MM.1S (cell line): ENCODE data around the gene TOGARAM1.

Experiments
- DNase-seq: peaks from one replicate; pipeline ENCODE4 v3.0.0-alpha.2; 2015
- H2AFZ ChIP-seq: fragments of 300-600 bp; sonication (generic); 2 replicates; pipeline ENCODE4 v1.6.0; 2016; ENCODE audit warnings: antibody characterized with exemption, low read length
- H3F3A ChIP-seq: fragments of 300-600 bp; sonication (generic); 2 replicates; pipeline ENCODE4 v1.6.1; 2016; ENCODE audit warnings: mild to moderate bottlenecking, antibody characterized with exemption, low read length, moderate library complexity, mixed read lengths; ENCODE audit not compliant: insufficient read depth
- H3K27ac ChIP-seq: fragments of 300-600 bp; sonication (generic); 2 replicates; pipeline ENCODE4 v1.5.1; 2016; ENCODE audit warnings: mild to moderate bottlenecking, low read length
- H3K27me3 ChIP-seq: fragments of 300-600 bp; sonication (generic); replicated peaks from 2 replicates; pipeline ENCODE4 v1.6.0; 2016; ENCODE audit warnings: low read length; ENCODE audit not compliant: insufficient read depth
- H3K36me3 ChIP-seq: fragments of 300-600 bp; sonication (generic); replicated peaks from 2 replicates; pipeline ENCODE4 v1.6.1; 2016; ENCODE audit warnings: mild to moderate bottlenecking, low read length, mixed read lengths; ENCODE audit not compliant: insufficient read depth
- H3K4me1 ChIP-seq: fragments of 300-600 bp; sonication (generic); 2 replicates; pipeline ENCODE4 v1.6.1; 2016; ENCODE audit warnings: low read length, mixed read lengths
- H3K4me2 ChIP-seq: fragments of 300-600 bp; sonication (generic); 2 replicates; pipeline ENCODE4 v1.6.0; 2016; ENCODE audit warnings: low read depth, low read length
- H3K4me3 ChIP-seq: fragments of 300-600 bp; sonication (generic); 2 replicates; pipeline ENCODE4 v1.5.1; 2016; ENCODE audit warnings: low read length, mixed read lengths
- H3K79me2 ChIP-seq: fragments of 300-600 bp; sonication (generic); 2 replicates; pipeline ENCODE4 v1.6.1; 2016; ENCODE audit warnings: mixed run types, low read length, mixed read lengths
- H3K9ac ChIP-seq: fragments of 300-600 bp; sonication (generic); 2 replicates; pipeline ENCODE4 v1.6.1; 2016; ENCODE audit warnings: low read length, mixed read lengths
- H3K9me2 ChIP-seq: fragments of 300-600 bp; sonication (generic); replicated peaks from 2 replicates; pipeline ENCODE4 v1.6.1; 2016; ENCODE audit warnings: mild to moderate bottlenecking, low read length, mixed read lengths; ENCODE audit not compliant: insufficient read depth
- H3K9me3 ChIP-seq: fragments of 300-600 bp; sonication (generic); replicated peaks from 2 replicates; pipeline ENCODE4 v1.6.1; 2016; ENCODE audit warnings: mild to moderate bottlenecking, low read length, mixed read lengths; ENCODE audit not compliant: insufficient read depth
- H4K20me1 ChIP-seq: fragments of 300-600 bp; sonication (generic); 2 replicates; pipeline ENCODE4 v1.6.1; 2016; ENCODE audit warnings: mild to moderate bottlenecking, low read length, moderate library complexity, mixed read lengths; ENCODE audit not compliant: insufficient read depth
- EZH2 ChIP-seq: fragments of 300-600 bp; sonication (generic); optimal IDR thresholded peaks from 2 replicates; pipeline ENCODE3; 2017; ENCODE audit warnings: low read depth, mild to moderate bottlenecking, antibody characterized with exemption, low read length, mixed read lengths
- EZH2phosphoT487 ChIP-seq: fragments of 300-600 bp; sonication (generic); IDR thresholded peaks from 2 replicates; pipeline ENCODE4 v1.6.1; 2018; ENCODE audit warnings: antibody characterized with exemption, low read length
- TF ChIP-seq, protein P1 (sequence below): fragments of 300-600 bp; sonication (generic); IDR thresholded peaks from 2 replicates; pipeline ENCODE4 v1.5.1; 2016; ENCODE audit warnings: antibody characterized with exemption, low read length, mixed read lengths

Gene TOGARAM1

GRCh38 chr14:45048385-45048784 is 86.4 kb downstream of the TOGARAM1 start:
- DNase-seq, result no peak
- Histone ChIP-seq H3K9me3 (no peaks in the 10 kb centered on the region), H2AFZ (no peak overlapping the region), H3F3A (no peaks in the 10 kb centered on the region), H3K27me3 (no peaks in the 10 kb centered on the region), H3K9ac (no peak overlapping the region), H3K36me3 (no peaks in the 10 kb centered on the region), H4K20me1 (no peaks in the 10 kb centered on the region), H3K27ac (no peak overlapping the region), H3K4me1 (no peaks in the 10 kb centered on the region), H3K9me2 (no peaks in the 10 kb centered on the region), H3K4me2 (no peak overlapping the region), H3K79me2 (no peaks in the 10 kb centered on the region), H3K4me3 (no peak overlapping the region)
- no peak for TF ChIP-seq EZH2

- no peaks in the 10 kb centered on the region for H3K79me2 ChIP-seq
- no peaks in the 10 kb centered on the region for H3K4me1 ChIP-seq
- no peak overlapping the region for H3K27ac ChIP-seq
- no peak overlapping the region for H3K4me2 ChIP-seq
- H3K9me3 ChIP-seq, result no peaks in the 10 kb centered on the region
- H3F3A ChIP-seq, result no peaks in the 10 kb centered on the region
- H3K9ac ChIP-seq, result no peak overlapping the region
- H2AFZ ChIP-seq, result no peak overlapping the region
- H3K9me2 ChIP-seq, result no peaks in the 10 kb centered on the region
- H3K27me3 ChIP-seq, result no peaks in the 10 kb centered on the region
- H3K4me3 ChIP-seq, result no peak overlapping the region
- DNase-seq, result no peak
- TF ChIP-seq, protein P1, sequence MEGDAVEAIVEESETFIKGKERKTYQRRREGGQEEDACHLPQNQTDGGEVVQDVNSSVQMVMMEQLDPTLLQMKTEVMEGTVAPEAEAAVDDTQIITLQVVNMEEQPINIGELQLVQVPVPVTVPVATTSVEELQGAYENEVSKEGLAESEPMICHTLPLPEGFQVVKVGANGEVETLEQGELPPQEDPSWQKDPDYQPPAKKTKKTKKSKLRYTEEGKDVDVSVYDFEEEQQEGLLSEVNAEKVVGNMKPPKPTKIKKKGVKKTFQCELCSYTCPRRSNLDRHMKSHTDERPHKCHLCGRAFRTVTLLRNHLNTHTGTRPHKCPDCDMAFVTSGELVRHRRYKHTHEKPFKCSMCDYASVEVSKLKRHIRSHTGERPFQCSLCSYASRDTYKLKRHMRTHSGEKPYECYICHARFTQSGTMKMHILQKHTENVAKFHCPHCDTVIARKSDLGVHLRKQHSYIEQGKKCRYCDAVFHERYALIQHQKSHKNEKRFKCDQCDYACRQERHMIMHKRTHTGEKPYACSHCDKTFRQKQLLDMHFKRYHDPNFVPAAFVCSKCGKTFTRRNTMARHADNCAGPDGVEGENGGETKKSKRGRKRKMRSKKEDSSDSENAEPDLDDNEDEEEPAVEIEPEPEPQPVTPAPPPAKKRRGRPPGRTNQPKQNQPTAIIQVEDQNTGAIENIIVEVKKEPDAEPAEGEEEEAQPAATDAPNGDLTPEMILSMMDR, result no peak
- TF ChIP-seq EZH2 (no peak), EZH2phosphoT487 (no peak)
- no peaks in the 10 kb centered on the region for H3K36me3 ChIP-seq
- H4K20me1 ChIP-seq, result no peaks in the 10 kb centered on the region
Measured at GRCh38 chr14:45051180-45051579, 89.2 kb downstream of the TOGARAM1 start.

DNA sequence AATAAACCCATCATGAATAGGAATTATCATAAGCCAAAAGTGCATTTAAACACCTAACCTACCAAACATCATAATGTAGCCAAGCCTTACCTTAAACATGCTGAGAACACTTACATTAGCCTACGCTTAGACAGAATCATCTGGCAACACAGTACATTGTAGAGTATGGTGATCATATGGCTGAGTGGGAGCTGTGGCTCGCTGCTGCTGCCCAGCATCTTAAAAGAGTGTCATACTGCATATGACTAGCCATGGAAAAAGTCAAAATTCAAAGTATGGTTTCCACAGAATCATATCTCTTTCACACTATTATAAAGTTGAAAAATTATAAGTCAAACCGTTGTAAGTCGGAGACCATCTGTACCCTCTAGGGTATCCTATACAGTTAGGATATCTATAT is 89.9 kb downstream of the TOGARAM1 start:
- H3F3A ChIP-seq, result no peaks in the 10 kb centered on the region
- no peaks in the 10 kb centered on the region for H4K20me1 ChIP-seq
- no peaks in the 10 kb centered on the region for H3K4me1 ChIP-seq
- H3K4me2 ChIP-seq, result no peak overlapping the region
- no peak overlapping the region for H3K4me3 ChIP-seq
- H3K9me3 ChIP-seq, result no peaks in the 10 kb centered on the region
- no peaks in the 10 kb centered on the region for H3K79me2 ChIP-seq
- no peaks in the 10 kb centered on the region for H3K27me3 ChIP-seq
- H3K9ac ChIP-seq, result no peak overlapping the region
- DNase-seq, result no peak
- TF ChIP-seq EZH2phosphoT487 (no peak), EZH2 (no peak)
- TF ChIP-seq, protein P1, result no peak
- no peaks in the 10 kb centered on the region for H3K9me2 ChIP-seq
- no peaks in the 10 kb centered on the region for H3K36me3 ChIP-seq
- H3K27ac ChIP-seq, result no peak overlapping the region
- no peak overlapping the region for H2AFZ ChIP-seq

GRCh38 chr14:45057349-45057748 is 95.4 kb downstream of the TOGARAM1 start:
- Histone ChIP-seq H4K20me1 (no peaks in the 10 kb centered on the region), H3K4me2 (no peak overlapping the region), H3K9ac (no peak overlapping the region), H3K4me1 (no peaks in the 10 kb centered on the region), H2AFZ (no peak overlapping the region), H3K79me2 (no peaks in the 10 kb centered on the region), H3K9me3 (no peaks in the 10 kb centered on the region), H3F3A (no peaks in the 10 kb centered on the region), H3K27me3 (no peaks in the 10 kb centered on the region), H3K4me3 (no peak overlapping the region), H3K36me3 (no peaks in the 10 kb centered on the region), H3K27ac (no peak overlapping the region), H3K9me2 (no peaks in the 10 kb centered on the region)
- TF ChIP-seq EZH2 (no peak), EZH2phosphoT487 (no peak)
- TF ChIP-seq, protein P1, result no peak
- DNase-seq, result no peak
